GM21786 (cell line): ENCODE data around the gene PDLIM7.

Source experiments
- ATAC-seq: cut with Tn5 transposase; IDR thresholded peaks from one replicate; pipeline ENCODE4 v1.9.1; 2021; ENCODE audit not compliant: unreplicated experiment

The PDLIM7 gene

GRCh38 chr5:177475563-177476427 lies 21.6 kb downstream of the PDLIM7 start:
- no peak for ATAC-seq

DNA sequence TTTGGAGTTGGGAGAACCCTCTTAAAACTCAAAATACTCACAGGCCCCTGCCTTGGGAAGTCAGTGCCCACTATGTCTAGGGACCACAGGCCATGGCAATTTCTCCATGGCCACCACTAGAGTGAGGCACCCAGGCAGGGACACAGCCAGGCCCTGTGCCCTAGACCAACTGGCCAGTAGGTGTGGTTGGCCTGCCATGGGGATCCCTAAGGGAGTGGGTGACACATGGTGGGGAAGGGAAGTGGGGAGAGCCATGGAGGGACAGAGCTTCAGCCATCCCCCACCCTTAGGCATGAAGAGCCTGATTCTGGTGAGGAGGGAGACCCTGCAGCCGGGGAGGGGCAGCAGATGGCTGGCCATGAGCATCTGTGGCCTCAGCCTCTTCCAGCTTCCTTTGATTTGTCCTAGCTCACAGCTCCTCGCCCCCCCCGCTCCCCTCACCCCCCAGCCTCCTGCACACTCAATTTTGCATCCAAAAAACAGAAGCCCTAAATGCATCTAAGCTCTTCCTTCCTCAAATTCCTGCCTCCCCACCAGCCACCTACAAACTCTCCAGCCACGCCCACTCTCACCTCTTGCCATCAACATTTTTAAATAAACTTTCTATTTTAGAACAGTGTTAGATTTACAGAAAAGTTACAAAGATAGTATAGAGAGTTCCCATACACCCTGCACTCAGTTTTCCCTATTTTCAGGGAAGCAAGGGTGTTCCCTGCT lies 22.4 kb downstream of the PDLIM7 start:
- ATAC-seq = no peak

- no peak for ATAC-seq
Observed at GRCh38 chr5:177474002-177474476, 23.4 kb downstream of the PDLIM7 start.

GRCh38 chr5:177473443-177474001 lies 23.9 kb downstream of the PDLIM7 start, which contains the start of gene DBN1:
Gene DBN1 (minus strand): TSS chr5:177473634. CDS start chr5:177473521, 113 bp downstream.
- no peak for ATAC-seq

GRCh38 chr5:177472460-177473442 lies 24.7 kb downstream of the PDLIM7 start:
- ATAC-seq = no peak

DNA sequence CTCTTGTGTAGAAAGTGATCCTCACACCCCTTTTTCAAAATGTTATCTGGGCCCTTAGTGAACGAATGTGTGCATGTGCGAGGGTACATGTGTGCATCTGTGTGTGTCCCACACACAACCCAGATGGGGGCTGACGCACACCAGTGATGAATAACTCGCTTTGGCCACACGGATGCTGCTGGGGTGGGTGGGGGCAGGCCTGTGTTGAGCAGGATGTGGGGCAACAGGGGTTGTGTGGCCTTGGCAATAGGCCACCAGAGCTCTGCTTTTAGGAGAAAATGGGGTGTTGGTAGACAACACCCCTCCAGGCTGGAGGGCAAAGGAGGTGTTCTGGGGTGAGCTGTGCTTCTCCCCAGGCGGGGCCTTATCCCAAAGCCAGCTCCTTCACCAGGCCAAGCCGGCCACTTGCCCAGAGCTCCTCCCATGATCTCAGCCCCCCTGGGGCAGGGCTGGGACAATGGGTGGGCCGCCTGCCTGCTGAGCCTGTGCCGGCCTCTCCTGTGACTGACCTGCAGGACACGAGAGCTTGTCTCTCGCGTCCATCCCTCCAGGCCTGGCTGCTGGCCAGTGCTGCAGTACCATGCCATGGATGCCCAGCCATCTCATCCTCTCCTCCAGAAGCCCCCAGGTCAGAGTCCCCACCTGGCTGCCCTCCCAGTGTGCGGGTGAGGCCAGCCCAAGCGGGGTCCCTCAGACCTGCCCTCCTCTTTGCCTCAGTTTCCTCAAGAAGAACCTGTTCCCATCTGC lies 25.6 kb downstream of the PDLIM7 start:
- ATAC-seq = no peak

DNA sequence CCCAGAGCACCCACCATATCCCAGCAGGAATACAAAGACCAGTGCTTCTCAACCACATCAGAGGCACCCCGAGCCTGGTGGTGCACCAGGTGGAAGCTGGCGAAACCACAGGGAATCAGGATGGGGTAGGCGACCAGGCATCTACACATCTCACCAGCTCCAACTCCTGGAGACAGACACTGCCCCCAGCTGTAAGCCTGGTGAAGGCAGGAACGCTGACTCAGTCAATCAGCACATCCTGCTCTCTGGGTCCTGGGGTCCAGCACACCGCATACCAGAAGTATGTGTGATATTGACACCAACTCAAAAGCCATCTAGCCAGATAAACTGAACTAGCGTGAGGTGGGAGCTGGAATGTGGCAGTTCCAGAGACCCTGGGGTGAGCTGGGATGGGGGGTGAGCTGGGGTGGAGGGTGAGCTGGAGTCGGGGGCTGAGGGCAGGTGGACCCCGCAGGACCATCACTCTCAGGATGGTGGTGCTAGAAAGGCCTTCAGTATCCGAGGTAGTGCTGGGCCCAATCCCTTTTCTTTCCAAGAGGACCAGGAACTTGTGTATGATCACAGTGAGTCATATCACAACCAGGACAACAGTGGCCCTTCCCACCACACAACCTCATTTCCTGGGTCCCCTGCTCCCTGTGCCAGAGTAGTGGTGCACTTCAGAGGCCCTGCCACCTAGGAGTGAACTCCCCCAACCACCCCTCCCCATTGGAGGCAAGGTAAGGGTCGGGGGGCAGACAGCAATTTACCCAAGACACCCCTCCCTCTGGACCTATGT lies 26.5 kb downstream of the PDLIM7 start:
- no peak for ATAC-seq

GRCh38 chr5:177469750-177470525 lies 27.5 kb downstream of the PDLIM7 start:
- no peak for ATAC-seq

- ATAC-seq = no peak
Observed at GRCh38 chr5:177468685-177469628, 28.4 kb downstream of the PDLIM7 start.

- no peak for ATAC-seq
Observed at GRCh38 chr5:177468329-177468684, 29.1 kb downstream of the PDLIM7 start.

GRCh38 chr5:177467436-177467835 lies 30.0 kb downstream of the PDLIM7 start:
- no peak for ATAC-seq

DNA sequence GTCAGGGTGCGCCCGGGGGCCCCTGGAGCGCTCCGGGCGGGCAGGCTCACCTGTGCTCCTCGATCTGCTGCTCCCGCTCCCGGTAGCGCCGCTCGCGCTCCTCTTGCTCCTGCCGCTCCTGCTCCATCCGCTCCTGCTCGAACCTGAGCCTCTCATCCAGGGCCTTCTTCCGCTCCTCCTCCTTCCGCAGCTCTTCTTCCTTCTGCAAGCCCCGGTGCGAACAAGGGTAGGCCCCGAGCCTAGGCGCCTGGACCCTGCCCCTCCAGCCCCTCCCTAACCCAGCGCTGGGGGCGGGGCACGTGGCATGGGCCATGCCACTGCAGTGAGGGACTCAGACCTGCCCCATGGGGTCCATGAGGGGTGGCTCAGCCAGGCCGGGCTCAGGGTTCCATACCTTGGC lies 30.5 kb downstream of the PDLIM7 start:
- ATAC-seq = no peak

GRCh38 chr5:177465044-177465443 lies 32.4 kb downstream of the PDLIM7 start:
- ATAC-seq = no peak

GRCh38 chr5:177462021-177462670 lies 35.3 kb downstream of the PDLIM7 start:
- ATAC-seq = no peak

DNA sequence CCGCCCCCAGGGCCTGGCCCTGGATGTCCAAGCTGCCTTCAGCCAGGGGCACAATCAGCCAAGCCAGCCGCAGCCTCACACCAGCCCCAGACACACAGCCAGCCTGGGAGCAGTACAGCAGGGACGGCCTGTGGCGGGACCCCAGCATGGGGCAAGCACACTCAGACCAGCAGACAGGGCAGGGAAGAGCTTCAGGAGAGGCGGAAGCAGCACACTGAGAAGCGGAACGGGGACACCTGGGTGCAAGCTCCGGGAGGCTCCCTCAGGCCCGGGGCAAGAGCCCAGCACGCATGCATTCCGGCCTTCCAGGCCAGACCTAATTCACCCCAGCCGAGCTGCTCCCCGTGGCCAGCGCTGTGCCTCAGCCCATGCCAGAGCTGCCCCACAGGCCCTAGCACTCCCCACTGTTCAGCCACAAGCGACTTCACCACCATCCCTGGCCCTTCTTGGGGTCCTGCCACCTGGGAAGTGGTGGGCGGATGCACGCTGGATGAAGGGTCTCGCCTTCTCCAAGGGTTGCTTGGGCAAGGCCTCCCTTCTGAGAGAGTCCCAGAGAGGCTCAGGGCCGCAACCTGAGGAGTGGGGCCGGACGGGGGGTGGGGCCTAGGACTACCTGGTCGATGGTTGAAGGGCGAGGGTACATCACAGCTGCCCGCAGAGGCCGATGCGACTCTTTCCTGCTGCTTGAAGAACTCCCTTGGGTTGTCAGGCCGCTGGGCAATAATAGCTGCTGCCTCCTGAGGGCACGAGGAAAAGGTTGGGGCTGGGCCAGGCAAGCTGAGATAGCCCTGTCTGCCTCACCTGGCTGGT lies 37.4 kb downstream of the PDLIM7 start:
- no peak for ATAC-seq

DNA sequence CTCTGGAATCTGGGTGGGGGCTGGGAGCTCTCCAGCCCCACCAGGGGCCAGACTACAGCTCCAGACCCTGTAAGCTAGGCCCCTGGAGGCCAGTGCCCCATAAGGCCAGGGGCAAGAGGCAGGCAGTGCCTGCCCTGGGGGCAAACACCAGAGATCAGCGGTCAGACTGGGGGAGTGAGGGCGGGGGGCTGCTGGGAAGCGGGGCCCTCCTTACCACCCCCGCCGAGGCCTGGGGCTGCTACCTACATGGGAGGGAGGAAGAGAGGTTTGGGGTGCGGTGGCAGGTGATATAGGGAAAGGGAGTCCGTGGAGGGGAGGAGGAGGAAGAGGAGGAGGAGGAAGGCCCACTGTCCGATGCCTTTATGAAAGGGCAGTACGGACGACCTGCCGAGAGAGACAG lies 38.0 kb downstream of the PDLIM7 start:
- ATAC-seq = no peak
